Measurements from ENCODE around the gene PCDHGA7.

The PCDHGA7 gene

DNA sequence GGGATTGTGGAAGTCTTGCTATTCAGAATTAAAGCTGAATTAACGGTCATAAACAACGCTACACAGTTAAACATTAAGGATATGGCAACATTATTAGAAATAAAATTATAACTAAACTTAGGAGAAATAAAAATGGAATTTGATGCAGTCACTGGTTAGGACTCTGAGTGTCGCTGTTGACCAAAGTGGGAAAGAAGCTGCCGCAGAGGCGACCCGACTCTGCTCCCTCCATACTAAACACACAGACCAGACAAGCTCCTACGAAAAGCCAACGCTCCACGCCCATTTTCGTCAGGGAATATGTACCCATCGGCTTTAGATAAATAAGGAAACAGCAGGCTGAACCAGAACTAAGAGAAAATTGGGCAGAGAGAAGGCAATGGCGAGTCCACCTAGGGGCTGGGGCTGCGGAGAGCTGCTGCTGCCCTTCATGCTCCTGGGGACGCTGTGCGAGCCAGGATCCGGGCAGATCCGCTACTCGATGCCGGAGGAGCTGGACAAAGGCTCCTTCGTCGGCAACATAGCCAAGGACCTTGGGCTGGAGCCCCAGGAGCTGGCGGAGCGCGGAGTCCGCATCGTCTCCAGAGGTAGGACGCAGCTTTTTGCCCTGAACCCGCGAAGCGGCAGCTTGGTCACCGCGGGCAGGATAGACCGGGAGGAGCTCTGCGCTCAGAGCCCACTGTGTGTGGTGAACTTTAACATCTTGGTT is 18.4 kb upstream of the PCDHGA7 start, which contains the start of gene PCDHGA5:
Gene PCDHGA5, plus strand, starts transcription at position 211 of the 709 bp plus-strand sequence. Its CDS starts 169 bp downstream, at position 380.
- Histone ChIP-seq H3K9me3 (ENCODE audit: control extremely low read depth in 1 of 5, control insufficient read depth in 4 of 5, insufficient read depth in 2 of 5, low read depth in 1 of 5, low read length in 4 of 5) (peaks cover 10 to 74% (median 58%) of the 10 kb centered on the region in 5 experiments), H3K4me3 (ENCODE audit: control insufficient read depth in 1 of 7, extremely low read depth in 1 of 7, insufficient read depth in 4 of 7, low read depth in 2 of 7, low read length in 6 of 7) (peak within 1 kb of the TSS in 1 of 7 experiments; percentile 20), H3K27me3 (replicated peaks in 2 of 5; ENCODE audit: control insufficient read depth in 4 of 5, insufficient read depth in 5 of 5, low read length in 4 of 5) (peaks cover 19 to 81% (median 52%) of the 10 kb centered on the region in 5 experiments), H3K27ac (ENCODE audit: insufficient read depth in 1 of 2, low read depth in 1 of 2, low read length in 2 of 2, poor library complexity in 1 of 2, severe bottlenecking in 2 of 2) (no peak within 1 kb of the TSS), H3K4me1 (ENCODE audit: control extremely low read depth in 1 of 4, control insufficient read depth in 4 of 4, insufficient read depth in 4 of 4, low read length in 3 of 4) (no peaks in the 10 kb centered on the region), H3K36me3 (ENCODE audit: control insufficient read depth in 4 of 4, insufficient read depth in 4 of 4, low read length in 3 of 4) (peaks cover 0 to 21% (median 0%) of the 10 kb centered on the region in 4 experiments)
- ChIA-PET CTCF (interaction anchor here (0.8 to 1.5 kb wide), 3 partner anchors 10 to 199 kb away, joined by 3 to 5 read pairs (median 4); no protein-coding TSS in a partner anchor), POLR2A (no interaction called here)
- peak in 2 of 3 donors; percentile 19 to 35 for DNase-seq
- WGBS (ENCODE audit: insufficient coverage), result 23% methylated on average over 28 of the region's 34 CpGs

DNA sequence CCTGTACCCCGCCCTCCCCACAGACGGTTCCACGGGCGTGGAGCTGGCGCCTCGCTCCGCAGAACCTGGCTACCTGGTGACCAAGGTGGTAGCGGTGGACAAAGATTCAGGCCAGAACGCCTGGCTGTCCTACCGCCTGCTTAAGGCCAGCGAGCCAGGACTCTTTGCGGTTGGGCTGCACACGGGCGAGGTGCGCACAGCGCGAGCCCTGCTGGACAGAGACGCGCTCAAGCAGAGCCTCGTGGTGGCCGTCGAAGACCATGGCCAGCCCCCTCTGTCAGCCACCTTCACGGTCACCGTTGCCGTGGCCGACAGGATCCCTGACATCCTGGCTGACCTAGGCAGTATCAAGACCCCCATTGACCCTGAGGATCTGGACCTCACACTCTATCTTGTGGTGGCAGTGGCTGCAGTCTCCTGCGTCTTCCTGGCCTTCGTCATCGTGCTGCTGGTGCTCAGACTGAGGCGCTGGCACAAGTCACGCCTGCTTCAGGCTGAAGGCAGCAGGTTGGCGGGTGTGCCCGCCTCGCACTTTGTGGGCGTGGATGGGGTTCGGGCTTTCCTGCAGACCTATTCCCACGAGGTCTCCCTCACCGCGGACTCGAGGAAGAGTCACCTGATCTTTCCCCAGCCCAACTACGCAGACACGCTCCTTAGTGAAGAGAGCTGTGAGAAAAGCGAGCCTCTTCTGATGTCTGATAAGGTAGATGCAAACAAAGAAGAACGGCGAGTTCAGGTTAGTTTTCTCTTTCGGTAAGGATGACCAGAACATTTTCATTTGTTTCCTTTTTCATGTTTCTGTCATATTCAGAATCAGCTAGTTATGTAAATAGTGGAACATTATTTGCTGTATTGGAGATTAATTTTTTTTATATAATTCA is 16.3 kb upstream of the PCDHGA7 start:
- Histone ChIP-seq H3K9me3 (ENCODE audit: control extremely low read depth in 1 of 5, control insufficient read depth in 4 of 5, insufficient read depth in 2 of 5, low read depth in 1 of 5, low read length in 4 of 5) (peaks cover 12 to 71% (median 52%) of the 10 kb centered on the region in 5 experiments), H3K27me3 (replicated peaks in 2 of 5; ENCODE audit: control insufficient read depth in 4 of 5, insufficient read depth in 5 of 5, low read length in 4 of 5) (peaks cover 19 to 83% (median 41%) of the 10 kb centered on the region in 5 experiments), H3K4me3 (ENCODE audit: control insufficient read depth in 1 of 7, extremely low read depth in 1 of 7, insufficient read depth in 4 of 7, low read depth in 2 of 7, low read length in 6 of 7) (no peak overlapping the region), H3K36me3 (ENCODE audit: control insufficient read depth in 4 of 4, insufficient read depth in 4 of 4, low read length in 3 of 4) (peaks cover 0 to 21% (median 0%) of the 10 kb centered on the region in 4 experiments), H3K4me1 (ENCODE audit: control extremely low read depth in 1 of 4, control insufficient read depth in 4 of 4, insufficient read depth in 4 of 4, low read length in 3 of 4) (peaks cover 0 to 6% (median under 1%) of the 10 kb centered on the region in 4 experiments), H3K27ac (ENCODE audit: insufficient read depth in 1 of 2, low read depth in 1 of 2, low read length in 2 of 2, poor library complexity in 1 of 2, severe bottlenecking in 2 of 2) (no peak overlapping the region)
- CTCF ChIA-PET, result no interaction called here
- POLR2A ChIA-PET, result no interaction called here
- 31% methylated on average over 44 of the region's 46 CpGs for WGBS (ENCODE audit: insufficient coverage)
- DNase-seq, result no peak

DNA sequence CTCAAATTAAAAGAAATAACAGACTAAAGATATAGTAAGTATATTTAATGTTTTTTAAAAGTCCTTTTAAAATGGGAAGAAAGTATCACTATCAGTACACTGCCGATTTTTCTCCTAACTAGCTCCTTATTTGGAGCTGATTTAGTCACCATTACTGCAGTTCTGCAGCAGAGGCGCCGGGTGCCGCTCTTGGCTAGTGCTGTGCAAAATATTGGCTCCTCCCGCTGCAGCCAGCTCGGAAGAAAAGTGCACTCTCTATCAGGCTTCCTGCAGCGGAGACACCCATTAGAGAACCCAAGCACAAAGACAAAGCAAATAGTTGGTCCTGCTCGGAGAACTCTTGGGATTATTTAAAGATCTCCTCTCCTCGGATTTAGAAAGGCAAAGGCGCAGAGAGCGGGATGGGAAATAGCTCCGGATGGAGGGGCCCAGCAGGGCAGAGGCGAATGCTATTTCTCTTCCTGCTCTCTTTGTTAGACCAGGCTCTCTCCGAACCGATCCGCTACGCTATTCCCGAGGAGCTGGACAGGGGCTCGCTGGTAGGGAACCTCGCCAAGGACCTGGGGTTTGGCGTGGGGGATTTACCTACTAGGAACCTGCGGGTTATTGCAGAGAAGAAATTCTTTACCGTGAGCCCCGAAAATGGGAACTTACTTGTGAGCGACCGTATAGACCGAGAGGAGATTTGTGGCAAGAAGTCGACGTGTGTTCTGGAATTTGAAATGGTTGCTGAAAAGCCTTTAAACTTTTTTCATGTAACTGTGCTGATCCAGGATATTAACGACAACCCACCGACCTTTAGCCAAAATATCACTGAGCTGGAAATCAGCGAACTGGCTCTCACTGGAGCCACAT is 12.3 kb upstream of the PCDHGA7 start, which contains the start of gene PCDHGB3:
Gene PCDHGB3, plus strand, starts transcription at position 249 of the 855 bp plus-strand sequence. Its CDS starts 153 bp downstream, at position 402.
- WGBS (ENCODE audit: insufficient coverage), result 16% methylated on average over 32 of the region's 32 CpGs
- Histone ChIP-seq H3K36me3 (ENCODE audit: control insufficient read depth in 4 of 4, insufficient read depth in 4 of 4, low read length in 3 of 4) (peaks cover 0 to 12% (median 0%) of the 10 kb centered on the region in 4 experiments), H3K27ac (ENCODE audit: insufficient read depth in 1 of 2, low read depth in 1 of 2, low read length in 2 of 2, poor library complexity in 1 of 2, severe bottlenecking in 2 of 2) (no peak within 1 kb of the TSS), H3K9me3 (ENCODE audit: control extremely low read depth in 1 of 5, control insufficient read depth in 4 of 5, insufficient read depth in 2 of 5, low read depth in 1 of 5, low read length in 4 of 5) (peaks cover 14 to 75% (median 59%) of the 10 kb centered on the region in 5 experiments), H3K4me1 (ENCODE audit: control extremely low read depth in 1 of 4, control insufficient read depth in 4 of 4, insufficient read depth in 4 of 4, low read length in 3 of 4) (peaks cover 0 to 6% (median under 1%) of the 10 kb centered on the region in 4 experiments), H3K4me3 (ENCODE audit: control insufficient read depth in 1 of 7, extremely low read depth in 1 of 7, insufficient read depth in 4 of 7, low read depth in 2 of 7, low read length in 6 of 7) (peak within 1 kb of the TSS; percentile 40 to 78 (median 59)), H3K27me3 (replicated peaks in 2 of 5; ENCODE audit: control insufficient read depth in 4 of 5, insufficient read depth in 5 of 5, low read length in 4 of 5) (peaks cover 13 to 82% (median 23%) of the 10 kb centered on the region in 5 experiments)
- POLR2A ChIA-PET, result no interaction called here
- CTCF ChIA-PET, result interaction anchor here (0.9 to 3.1 kb wide), 21 partner anchors 10 to 197 kb away, joined by 3 to 17 read pairs (median 4); partner anchors contain the start of genes PCDHGA10, PCDHGA11, PCDHGA12 and PCDHGA4
- peak; percentile 65 to 85 (median 80) for DNase-seq

DNA sequence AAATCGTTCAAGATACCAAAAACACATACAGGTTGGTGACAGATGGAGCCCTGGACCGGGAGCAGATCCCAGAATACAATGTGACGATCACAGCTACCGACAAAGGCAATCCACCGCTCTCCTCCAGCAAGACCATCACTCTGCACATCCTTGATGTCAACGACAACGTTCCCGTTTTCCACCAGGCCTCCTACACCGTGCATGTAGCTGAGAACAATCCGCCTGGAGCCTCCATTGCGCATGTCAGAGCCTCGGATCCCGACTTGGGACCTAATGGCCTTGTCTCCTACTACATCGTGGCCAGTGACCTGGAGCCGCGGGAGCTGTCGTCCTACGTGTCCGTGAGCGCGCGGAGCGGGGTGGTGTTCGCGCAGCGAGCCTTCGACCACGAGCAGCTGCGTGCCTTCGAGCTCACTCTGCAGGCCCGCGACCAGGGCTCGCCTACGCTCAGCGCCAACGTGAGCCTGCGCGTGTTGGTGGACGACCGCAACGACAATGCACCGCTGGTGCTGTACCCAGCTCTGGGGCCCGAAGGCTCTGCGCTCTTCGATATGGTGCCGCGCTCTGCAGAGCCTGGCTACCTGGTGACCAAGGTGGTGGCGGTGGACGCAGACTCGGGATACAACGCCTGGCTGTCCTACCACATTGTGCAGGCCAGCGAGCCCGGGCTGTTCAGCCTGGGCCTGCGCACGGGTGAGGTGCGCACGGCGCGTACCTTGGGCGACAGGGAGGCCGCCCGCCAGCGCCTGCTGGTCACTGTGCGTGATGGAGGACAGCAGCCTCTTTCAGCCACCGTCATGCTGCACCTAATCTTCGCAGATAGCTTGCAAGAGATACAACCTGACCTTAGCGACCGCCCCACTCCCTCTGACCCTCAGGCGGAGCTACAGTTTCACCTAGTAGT is 10.7 kb upstream of the PCDHGA7 start:
- peaks cover 0 to 6% (median under 1%) of the 10 kb centered on the region in 4 experiments for H3K4me1 ChIP-seq (ENCODE audit: control extremely low read depth in 1 of 4, control insufficient read depth in 4 of 4, insufficient read depth in 4 of 4, low read length in 3 of 4)
- WGBS (ENCODE audit: insufficient coverage), result 30% methylated on average over 69 of the region's 69 CpGs
- H3K36me3 ChIP-seq (ENCODE audit: control insufficient read depth in 4 of 4, insufficient read depth in 4 of 4, low read length in 3 of 4), result peaks cover 0 to 5% (median 0%) of the 10 kb centered on the region in 4 experiments
- H3K4me3 ChIP-seq (ENCODE audit: control insufficient read depth in 1 of 7, extremely low read depth in 1 of 7, insufficient read depth in 4 of 7, low read depth in 2 of 7, low read length in 6 of 7), result no peak overlapping the region
- DNase-seq, result no peak
- peaks cover 11 to 70% (median 57%) of the 10 kb centered on the region in 5 experiments for H3K9me3 ChIP-seq (ENCODE audit: control extremely low read depth in 1 of 5, control insufficient read depth in 4 of 5, insufficient read depth in 2 of 5, low read depth in 1 of 5, low read length in 4 of 5)
- no peak overlapping the region for H3K27ac ChIP-seq (ENCODE audit: insufficient read depth in 1 of 2, low read depth in 1 of 2, low read length in 2 of 2, poor library complexity in 1 of 2, severe bottlenecking in 2 of 2)
- ChIA-PET POLR2A (no interaction called here), CTCF (interaction anchor here (0.8 to 3.1 kb wide), 6 partner anchors 9 to 186 kb away, joined by 3 to 17 read pairs (median 10); partner anchors contain the start of genes PCDHGB2, PCDHGB5 and PCDHGB6)
- H3K27me3 ChIP-seq (replicated peaks in 2 of 5; ENCODE audit: control insufficient read depth in 4 of 5, insufficient read depth in 5 of 5, low read length in 4 of 5), result peaks cover 9 to 81% (median 22%) of the 10 kb centered on the region in 5 experiments

DNA sequence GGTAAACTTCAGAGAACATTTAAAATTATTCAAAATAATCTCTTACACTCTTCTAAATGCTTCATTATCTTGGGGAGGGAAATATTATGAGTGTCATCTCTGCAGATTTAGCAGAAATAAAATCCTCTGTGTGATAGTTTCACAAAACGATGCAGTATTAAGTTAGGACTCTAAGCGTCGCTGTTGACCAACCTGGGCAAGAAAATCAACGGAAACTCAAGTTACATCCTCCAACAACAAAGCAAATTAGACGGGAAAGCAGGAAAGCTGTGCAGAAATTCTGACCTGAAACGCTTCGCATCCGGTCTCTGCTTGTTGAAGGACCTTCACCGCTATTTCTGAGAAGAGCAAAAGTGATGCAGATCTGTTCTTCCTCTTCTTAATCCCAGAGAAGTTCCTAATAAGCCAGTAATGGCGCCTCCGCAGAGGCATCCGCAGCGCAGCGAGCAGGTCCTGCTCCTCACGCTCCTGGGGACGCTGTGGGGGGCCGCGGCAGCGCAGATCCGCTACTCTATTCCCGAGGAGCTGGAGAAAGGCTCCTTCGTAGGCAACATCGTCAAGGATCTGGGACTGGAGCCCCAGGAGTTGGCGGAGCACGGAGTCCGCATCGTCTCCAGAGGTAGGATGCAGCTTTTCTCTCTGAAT is 8.7 kb upstream of the PCDHGA7 start, which contains the start of gene PCDHGA6:
Gene PCDHGA6, plus strand, starts transcription at position 219 of the 645 bp plus-strand sequence. Its CDS starts 193 bp downstream, at position 412.
- H3K27me3 ChIP-seq (replicated peaks in 2 of 5; ENCODE audit: control insufficient read depth in 4 of 5, insufficient read depth in 5 of 5, low read length in 4 of 5), result peaks cover 9 to 84% (median 24%) of the 10 kb centered on the region in 5 experiments
- ChIA-PET CTCF (interaction anchor here (0.7 to 1.0 kb wide), 3 partner anchors 10 to 17 kb away, joined by 3 to 5 read pairs (median 3); partner anchors contain the start of genes PCDHGA5 and PCDHGB2), POLR2A (no interaction called here)
- H3K4me1 ChIP-seq (ENCODE audit: control extremely low read depth in 1 of 4, control insufficient read depth in 4 of 4, insufficient read depth in 4 of 4, low read length in 3 of 4), result peaks cover 0 to 6% (median under 1%) of the 10 kb centered on the region in 4 experiments
- H3K27ac ChIP-seq (ENCODE audit: insufficient read depth in 1 of 2, low read depth in 1 of 2, low read length in 2 of 2, poor library complexity in 1 of 2, severe bottlenecking in 2 of 2), result no peak within 1 kb of the TSS
- DNase-seq, result peak in 2 of 3 donors; percentile 30 to 44
- WGBS (ENCODE audit: insufficient coverage), result 19% methylated on average over 25 of the region's 27 CpGs
- H3K4me3 ChIP-seq (ENCODE audit: control insufficient read depth in 1 of 7, extremely low read depth in 1 of 7, insufficient read depth in 4 of 7, low read depth in 2 of 7, low read length in 6 of 7), result peak within 1 kb of the TSS in 3 of 7 experiments; percentile 12 to 35 (median 12)
- peaks cover 11 to 79% (median 62%) of the 10 kb centered on the region in 5 experiments for H3K9me3 ChIP-seq (ENCODE audit: control extremely low read depth in 1 of 5, control insufficient read depth in 4 of 5, insufficient read depth in 2 of 5, low read depth in 1 of 5, low read length in 4 of 5)
- peaks cover 0 to 5% (median 0%) of the 10 kb centered on the region in 4 experiments for H3K36me3 ChIP-seq (ENCODE audit: control insufficient read depth in 4 of 4, insufficient read depth in 4 of 4, low read length in 3 of 4)

All from common myeloid progenitor, CD34-positive (primary cell).